ENCODE measurements around the gene KRT33A. TPM values are rescaled to one million over a fixed set of nuclear protein-coding genes. Genes with fewer than 3 reads are reported as not detected.

Gene KRT33A
- total RNA-seq, 1 experiment from 2014 or later, result not detected

GRCh38 chr17:41331606-41332005 lies 19.0 kb downstream of the KRT33A start:
- no peak for DNase-seq (ENCODE audit: low read depth)

GRCh38 chr17:41329279-41329948 lies 21.2 kb downstream of the KRT33A start:
- peak; percentile 57 for DNase-seq (ENCODE audit: low read depth)

- no peak for DNase-seq (ENCODE audit: low read depth)
These were observed 22.4 kb downstream of the KRT33A start for GRCh38 chr17:41328207-41328606.

- DNase-seq (ENCODE audit: low read depth), result no peak
These were observed 23.1 kb downstream of the KRT33A start for GRCh38 chr17:41327411-41328120.

DNA sequence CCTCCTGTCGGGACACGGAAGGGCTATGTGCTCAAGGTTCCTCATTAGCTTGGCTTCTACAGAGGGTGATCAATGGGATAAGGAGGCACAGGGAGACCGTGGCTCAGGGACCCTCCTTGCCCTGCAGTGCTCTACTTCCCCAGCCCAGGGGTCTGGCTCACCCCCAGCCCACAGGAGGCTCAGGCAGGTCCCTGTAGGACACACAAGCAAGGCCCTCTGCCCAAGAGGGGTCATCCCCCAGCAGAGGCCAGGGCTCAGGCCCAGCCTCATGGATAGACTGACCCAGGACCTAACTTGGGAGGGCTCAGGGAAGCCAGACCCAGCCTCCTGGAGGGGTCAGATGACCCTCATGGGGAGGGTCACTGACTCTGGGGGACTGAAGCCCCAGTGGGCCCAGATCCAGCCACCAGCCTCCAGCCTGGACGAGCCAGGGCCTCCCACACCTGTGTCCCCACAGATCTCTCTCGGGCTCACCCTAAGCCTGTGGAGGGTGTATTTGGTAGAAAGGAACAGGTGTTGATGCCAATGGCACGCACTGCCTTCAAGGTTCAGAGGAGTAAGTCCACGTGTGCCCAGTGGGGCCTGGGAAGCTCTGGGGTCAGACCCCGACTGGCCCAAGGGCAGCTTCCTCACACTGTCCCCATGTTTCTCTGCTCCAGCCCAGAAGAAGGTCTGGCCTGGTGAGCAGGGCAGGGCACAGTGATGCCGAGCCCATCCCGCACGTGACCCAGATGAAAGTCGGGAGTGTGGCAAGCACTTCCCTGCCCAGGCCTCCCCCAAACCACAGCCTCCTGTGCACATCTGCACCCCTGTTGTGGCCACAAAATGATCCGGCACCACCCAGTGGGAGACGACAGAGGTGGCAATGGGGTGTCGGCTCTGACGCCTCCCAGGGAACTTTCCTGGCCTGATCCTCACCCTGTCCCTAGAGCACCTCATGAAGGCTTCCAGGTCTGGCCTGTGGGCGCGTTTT lies 24.2 kb downstream of the KRT33A start:
- DNase-seq (ENCODE audit: low read depth), result no peak

- DNase-seq (ENCODE audit: low read depth), result no peak
These were observed 25.0 kb downstream of the KRT33A start for GRCh38 chr17:41325611-41326010.

GRCh38 chr17:41325126-41325525 lies 25.5 kb downstream of the KRT33A start:
- no peak for DNase-seq (ENCODE audit: low read depth)

- DNase-seq (ENCODE audit: low read depth), result no peak
These were observed 26.2 kb downstream of the KRT33A start for GRCh38 chr17:41324180-41325075.

- no peak for DNase-seq (ENCODE audit: low read depth)
These were observed 27.4 kb downstream of the KRT33A start for GRCh38 chr17:41322903-41323895.

DNA sequence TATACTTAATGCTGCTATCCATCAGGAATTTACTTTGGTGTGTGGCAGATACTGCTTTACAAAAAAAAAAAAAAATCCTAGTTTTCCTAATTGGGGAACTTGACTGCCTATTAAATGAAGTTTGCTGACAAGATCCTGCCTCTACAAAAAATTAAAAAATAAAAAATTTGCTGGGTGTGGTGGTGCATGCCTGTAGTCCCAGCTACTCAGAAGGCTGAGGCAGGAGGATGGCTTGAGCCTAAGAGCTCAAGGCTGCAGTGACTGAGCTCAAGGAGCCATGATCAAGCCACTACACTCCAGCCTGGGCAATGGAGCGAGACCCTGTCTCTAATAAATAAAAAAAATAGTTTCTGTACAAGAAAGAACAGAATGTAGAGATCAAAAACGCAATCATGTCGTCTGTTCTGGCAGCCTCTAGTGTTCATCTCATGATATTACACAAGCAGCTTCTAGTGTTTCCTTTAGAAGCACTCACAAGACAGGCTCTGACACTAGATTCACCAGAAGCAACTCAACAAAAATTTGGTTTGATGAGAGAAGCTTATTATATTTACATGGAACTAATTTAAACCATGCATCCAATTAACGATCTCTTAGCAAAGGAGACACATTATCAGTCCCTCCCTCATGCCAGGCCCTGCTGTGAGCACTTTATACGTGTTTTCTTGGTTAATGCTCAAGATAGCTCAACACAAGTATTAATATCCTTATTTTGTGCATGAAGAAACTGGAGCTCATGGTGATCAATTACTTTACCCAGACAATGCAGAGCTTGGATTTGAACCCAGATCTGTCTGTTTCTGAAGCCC lies 28.3 kb downstream of the KRT33A start:
- DNase-seq (ENCODE audit: low read depth), result peak; percentile 46

DNA sequence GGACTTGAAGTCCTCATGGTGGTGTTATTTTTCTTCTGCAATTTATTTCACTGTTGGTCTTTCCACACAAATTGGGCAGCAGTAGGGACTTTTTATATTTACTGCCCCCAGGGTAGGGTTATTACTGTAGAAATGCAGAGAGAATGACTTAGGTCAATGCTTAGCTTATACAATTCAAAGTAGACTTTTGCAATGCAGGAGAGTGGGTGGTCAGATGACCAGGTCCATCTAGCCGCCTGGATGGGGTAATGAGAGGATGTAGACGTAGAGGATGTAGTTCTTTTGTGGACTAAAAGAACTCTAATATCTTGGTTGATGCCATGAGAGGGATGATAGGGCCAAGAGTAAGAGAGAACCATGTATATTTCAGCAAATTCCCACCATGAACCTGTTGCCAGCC lies 32.4 kb downstream of the KRT33A start:
- DNase-seq (ENCODE audit: low read depth), result no peak

DNA sequence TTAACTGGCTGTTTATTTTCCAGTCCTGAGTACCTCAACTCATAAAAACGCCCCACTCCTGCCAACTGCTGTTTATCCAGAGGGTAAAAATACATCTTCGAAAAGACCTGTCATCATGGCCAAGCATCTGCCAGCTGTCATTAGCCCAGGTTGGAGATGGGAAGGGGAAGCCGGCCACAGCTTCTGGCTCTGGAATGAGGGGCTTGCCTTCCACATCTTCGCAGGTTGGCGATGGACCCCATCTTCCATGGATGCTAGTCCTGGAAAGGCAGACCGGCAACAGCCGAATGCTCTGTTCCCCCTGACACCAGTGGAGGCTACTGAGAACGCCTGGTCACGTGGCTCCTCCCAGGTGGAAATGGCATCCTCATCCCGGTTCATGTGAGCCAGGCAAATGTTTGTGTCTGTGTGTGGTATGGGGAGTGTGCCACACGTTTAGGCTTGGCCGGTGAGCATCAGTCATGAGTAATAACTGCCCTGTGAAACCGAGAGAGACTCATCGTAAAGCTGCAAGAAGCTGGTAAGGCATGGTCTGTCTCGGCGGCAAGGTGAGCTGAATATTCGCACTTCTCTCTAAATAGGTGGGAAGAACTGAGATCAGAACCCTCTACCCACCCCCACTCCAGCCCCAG lies 34.7 kb downstream of the KRT33A start:
- no peak for DNase-seq (ENCODE audit: low read depth)

GRCh38 chr17:41315204-41315794 lies 35.3 kb downstream of the KRT33A start, which contains the start of gene KRTAP17-1:
Gene KRTAP17-1, minus strand, starts transcription at chr17:41315710. Its CDS starts 60 bp downstream, at chr17:41315650.
- DNase-seq (ENCODE audit: low read depth), result no peak

DNA sequence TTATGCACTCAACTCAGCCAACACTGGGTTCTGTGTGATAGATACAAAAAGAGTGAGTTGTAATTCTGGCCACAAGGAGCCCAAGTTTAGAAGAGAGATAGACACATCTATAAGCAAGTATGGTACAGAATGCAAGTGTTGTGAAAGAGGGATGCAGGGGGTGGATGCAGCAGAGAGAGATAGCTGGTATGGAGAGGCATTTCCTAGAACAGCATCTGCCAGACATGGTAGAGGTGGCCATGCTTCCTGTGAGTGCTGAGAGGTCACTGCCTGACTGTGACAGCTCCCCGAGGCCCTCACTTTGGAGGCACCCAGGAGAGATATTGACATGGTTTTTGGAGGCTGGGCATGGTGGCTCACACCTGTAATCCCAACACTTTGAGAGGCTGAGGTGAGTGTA lies 39.5 kb downstream of the KRT33A start:
- no peak for DNase-seq (ENCODE audit: low read depth)

DNA sequence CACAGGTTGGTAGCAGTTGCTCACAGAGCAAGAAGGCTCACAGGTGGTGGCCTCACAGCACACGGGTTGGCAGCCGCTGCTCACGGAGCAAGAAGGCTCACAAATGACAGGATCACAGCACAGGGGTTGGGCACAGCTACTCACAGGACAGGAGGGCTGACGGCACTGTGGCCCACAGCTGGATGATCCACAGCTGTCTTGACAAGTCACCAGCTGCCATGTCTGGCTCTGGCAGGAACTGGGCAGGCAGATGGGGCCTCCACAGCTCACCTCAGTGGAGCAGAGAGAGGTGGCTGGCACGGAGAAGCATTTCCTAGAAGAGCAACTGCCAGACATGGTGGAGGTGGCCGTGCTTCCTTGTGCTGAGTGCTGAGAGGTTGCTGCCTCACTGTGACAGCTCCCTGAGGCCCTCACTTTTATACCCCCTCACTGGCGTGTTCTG lies 41.7 kb downstream of the KRT33A start, which contains the start of gene KRTAP16-1:
Gene KRTAP16-1, minus strand, starts transcription at position 392 of the 442 bp plus-strand sequence. Its CDS starts 56 bp downstream, at position 336.
- DNase-seq (ENCODE audit: low read depth), result no peak

GRCh38 chr17:41308251-41308917 lies 42.2 kb downstream of the KRT33A start:
- DNase-seq (ENCODE audit: low read depth), result peak; percentile 57

GRCh38 chr17:41307647-41308046 lies 43.0 kb downstream of the KRT33A start:
- peak; percentile 49 for DNase-seq (ENCODE audit: low read depth)
